GM11168 (cell line): ENCODE measurements around the gene BACH2.
"Not testable (repeated sequence)": the region's sequence is repeated elsewhere in the genome, so short reads cannot be mapped to it uniquely, and the experiment has no call there.

Experiments
- in situ Hi-C: fragments of 300-500 bp; cut with MboI; formaldehyde crosslinking; loops from one replicate; pipeline ENCODE4 v1.12.0; 2022; ENCODE audit warnings: low sequenced_read_pairs; ENCODE audit not compliant: unreplicated experiment

The BACH2 gene

GRCh38 chr6:89892577-89892976, 404.1 kb downstream of the BACH2 start:
- in situ Hi-C loops, result not testable (repeated sequence)

GRCh38 chr6:89890845-89891528, 405.7 kb downstream of the BACH2 start:
- in situ Hi-C loops, result not testable (repeated sequence)

GRCh38 chr6:89888871-89889270, 407.8 kb downstream of the BACH2 start:
- in situ Hi-C loops, result no loop called here

- in situ Hi-C loops, result no loop called here
Observed at GRCh38 chr6:89888138-89888514, 408.5 kb downstream of the BACH2 start.

- in situ Hi-C loops, result no loop called here
Observed at GRCh38 chr6:89887452-89888137, 409.0 kb downstream of the BACH2 start.

- in situ Hi-C loops, result no loop called here
Observed at GRCh38 chr6:89886378-89887120, 410.1 kb downstream of the BACH2 start.
